ENCODE results near the gene NEBL.

GRCh38 chr10:20744821-20745220 lies 152.3 kb downstream of the NEBL start:
- TF ChIP-seq CTCF (IDR thresholded peaks at IDR 0.05), result no peak
- no peak for TF ChIP-seq POLR2A (IDR thresholded peaks at IDR 0.05)

Data from right lobe of liver (tissue), 4 donors.